IMR-90 (cell line): ENCODE measurements around the gene NIPAL3. TPM values are rescaled to one million over a fixed set of nuclear protein-coding genes. Genes with fewer than 3 reads are reported as not detected.

Experiments
- ATAC-seq: fragments of 200-7000 bp; cut with Tn5 transposase; 2 replicates; pipeline ENCODE4 v1.9.1; 2020; ENCODE audit warnings: low read depth, mild to moderate bottlenecking, moderate library complexity
- BruUV-seq: library from RNA; stranded (reverse); fragments of 400-500 nt; replicated peaks from 2 replicates; lab custom pipeline; 2021; lab: Mats Ljungman, UMichigan
- CTCF ChIA-PET: fragments of 300-600 bp; formaldehyde crosslinking; extraction: SDS; loops from one replicate; lab custom pipeline; 2021; ENCODE audit warnings: antibody characterized with exemption; lab: Yijun Ruan, JAX
- POLR2A ChIA-PET: fragments of 300-600 bp; sonication (Branson Sonifier 250); formaldehyde crosslinking; loops from one replicate; lab custom pipeline; 2022; ENCODE audit warnings: antibody characterized with exemption; ENCODE audit not compliant: unreplicated experiment; lab: Charles Lee
- DNase-seq: peaks from one replicate; pipeline ENCODE4 v3.0.0; 2013
- H2AFZ ChIP-seq: replicated peaks from 2 replicates; pipeline ENCODE3; 2013; ENCODE audit warnings: low read length, mild to moderate bottlenecking; ENCODE audit not compliant: poor library complexity
- H2AK5ac ChIP-seq: 2 replicates; pipeline ENCODE4 v1.6.1; 2013; ENCODE audit warnings: low read depth, low read length, inconsistent platforms
- H2AK9ac ChIP-seq: replicated peaks from 2 replicates; pipeline ENCODE3; 2013; ENCODE audit warnings: mild to moderate bottlenecking, low read depth, low read length, moderate library complexity; ENCODE audit not compliant: poor library complexity
- H2BK120ac ChIP-seq: 2 replicates; pipeline ENCODE4 v1.6.1; 2013; ENCODE audit warnings: low read depth, low read length, inconsistent platforms
- H2BK15ac ChIP-seq: 3 replicates; pipeline ENCODE4 v1.6.1; 2013; ENCODE audit warnings: low read depth, low read length, inconsistent platforms
- H2BK20ac ChIP-seq: 2 replicates; pipeline ENCODE4 v1.6.1; 2013; ENCODE audit warnings: low read depth, mild to moderate bottlenecking, inconsistent platforms, low read length, moderate library complexity
- H2BK5ac ChIP-seq: 2 replicates; pipeline ENCODE4 v1.6.1; 2013; ENCODE audit warnings: mild to moderate bottlenecking, low read depth, low read length, inconsistent platforms; ENCODE audit not compliant: poor library complexity, severe bottlenecking
- H3K14ac ChIP-seq: replicated peaks from 2 replicates; pipeline ENCODE4 v1.6.1; 2013; ENCODE audit warnings: low read depth, low read length, inconsistent platforms
- H3K18ac ChIP-seq: 2 replicates; pipeline ENCODE4 v1.6.1; 2013; ENCODE audit warnings: low read depth, low read length, control low read depth
- H3K23ac ChIP-seq: 2 replicates; pipeline ENCODE4 v1.6.1; 2013; ENCODE audit warnings: low read depth, low read length, inconsistent platforms
- H3K27ac ChIP-seq: 2 replicates; pipeline ENCODE4 v1.5.1; 2013; ENCODE audit warnings: mild to moderate bottlenecking, control low read depth, low read length; ENCODE audit not compliant: insufficient read depth
- H3K27me3 ChIP-seq: 2 replicates; pipeline ENCODE4 v1.6.1; 2013; ENCODE audit warnings: low read length; ENCODE audit not compliant: control insufficient read depth, insufficient read depth
- H3K36me3 ChIP-seq: 2 replicates; pipeline ENCODE4 v1.6.1; 2013; ENCODE audit warnings: low read length, mixed read lengths; ENCODE audit not compliant: control insufficient read depth, insufficient read depth
- H3K4ac ChIP-seq: 2 replicates; pipeline ENCODE4 v1.6.1; 2013; ENCODE audit warnings: low read depth, low read length, inconsistent platforms
- H3K4me1 ChIP-seq: 2 replicates; pipeline ENCODE4 v1.6.1; 2013; ENCODE audit warnings: low read length, mixed read lengths; ENCODE audit not compliant: control insufficient read depth, insufficient read depth
- H3K4me2 ChIP-seq: 2 replicates; pipeline ENCODE4 v1.6.1; 2013; ENCODE audit warnings: low read depth, mild to moderate bottlenecking, control low read depth, low read length, moderate library complexity
- H3K4me3 ChIP-seq: 2 replicates; pipeline ENCODE4 v1.5.1; 2013; ENCODE audit warnings: low read depth, mild to moderate bottlenecking, control low read depth, low read length, moderate library complexity; ENCODE audit not compliant: insufficient read depth
- H3K56ac ChIP-seq: 2 replicates; pipeline ENCODE4 v1.6.1; 2013; ENCODE audit warnings: low read length, inconsistent platforms; ENCODE audit not compliant: insufficient read depth; ENCODE audit errors: extremely low read depth
- H3K79me1 ChIP-seq, 2 experiments: 2 replicates each; pipeline ENCODE4 v1.6.1; 2013; ENCODE audit warnings: low read length in 2 of 2, inconsistent platforms in 1 of 2, low read depth in 1 of 2
- H3K9ac ChIP-seq: 2 replicates; pipeline ENCODE4 v1.6.1; 2013; ENCODE audit warnings: low read depth, low read length, control low read depth
- H3K9me1 ChIP-seq: 2 replicates; pipeline ENCODE4 v1.6.1; 2013; ENCODE audit warnings: low read length, inconsistent platforms; ENCODE audit not compliant: insufficient read depth
- H3K9me3 ChIP-seq: 2 replicates; pipeline ENCODE4 v1.6.1; 2013; ENCODE audit warnings: low read length; ENCODE audit not compliant: control insufficient read depth, insufficient read depth
- H4K20me1 ChIP-seq: 2 replicates; pipeline ENCODE4 v1.6.1; 2013; ENCODE audit warnings: low read length, inconsistent platforms; ENCODE audit not compliant: insufficient read depth
- H4K5ac ChIP-seq: 2 replicates; pipeline ENCODE4 v1.6.1; 2013; ENCODE audit warnings: mild to moderate bottlenecking, low read depth, low read length, control low read depth
- H4K8ac ChIP-seq, 2 experiments: 2 replicates each; pipeline ENCODE4 v1.6.1; 2013; ENCODE audit warnings: low read depth in 2 of 2, low read length in 2 of 2, control low read depth in 1 of 2, inconsistent platforms in 1 of 2
- H4K91ac ChIP-seq: 2 replicates; pipeline ENCODE4 v1.6.1; 2013; ENCODE audit warnings: low read depth, low read length, inconsistent platforms; ENCODE audit not compliant: insufficient read depth
- BHLHE40 ChIP-seq: fragments of 150-350 bp; IDR thresholded peaks from 2 replicates; pipeline ENCODE4 v1.6.1; 2016; ENCODE audit warnings: mild to moderate bottlenecking, low read depth, low read length
- CEBPB ChIP-seq: IDR thresholded peaks from 2 replicates; pipeline ENCODE4 v1.6.1; 2012; ENCODE audit warnings: low read depth, low read length, improper control_type of control experiment
- CHD1 ChIP-seq: IDR thresholded peaks from 2 replicates; pipeline ENCODE4 v1.6.1; 2012; ENCODE audit warnings: low read depth, low read length, improper control_type of control experiment
- ELK1 ChIP-seq: fragments of 150-350 bp; IDR thresholded peaks from 2 replicates; pipeline ENCODE4 v1.6.1; 2016; ENCODE audit warnings: low read depth, mild to moderate bottlenecking, low read length, moderate library complexity, borderline replicate concordance
- FOS ChIP-seq: fragments of 150-350 bp; IDR thresholded peaks from 2 replicates; pipeline ENCODE4 v1.6.1; 2016; ENCODE audit warnings: low read depth, low read length
- MAFK ChIP-seq: IDR thresholded peaks from 2 replicates; pipeline ENCODE4 v1.6.1; 2012; ENCODE audit warnings: low read depth, low read length, improper control_type of control experiment
- MAZ ChIP-seq: IDR thresholded peaks from 2 replicates; pipeline ENCODE4 v1.6.1; 2012; ENCODE audit warnings: low read depth, mild to moderate bottlenecking, low read length, improper control_type of control experiment, moderate library complexity, borderline replicate concordance
- MXI1 ChIP-seq: IDR thresholded peaks from 2 replicates; pipeline ENCODE4 v1.6.1; 2012; ENCODE audit warnings: low read depth, mild to moderate bottlenecking, low read length, moderate library complexity, borderline replicate concordance
- NFE2L2 ChIP-seq: fragments of 150-350 bp; IDR thresholded peaks from 2 replicates; pipeline ENCODE4 v1.6.1; 2016; ENCODE audit warnings: low read depth, mild to moderate bottlenecking, low read length
- POLR2A ChIP-seq: IDR thresholded peaks from 2 replicates; pipeline ENCODE4 v1.6.1; 2012; ENCODE audit warnings: mild to moderate bottlenecking, low read depth, low read length
- RAD21 ChIP-seq: IDR thresholded peaks from 2 replicates; pipeline ENCODE4 v1.6.1; 2012; ENCODE audit warnings: low read length, improper control_type of control experiment
- RCOR1 ChIP-seq: IDR thresholded peaks from 2 replicates; pipeline ENCODE4 v1.6.1; 2012; ENCODE audit warnings: mild to moderate bottlenecking, low read length, improper control_type of control experiment; ENCODE audit not compliant: insufficient replicate concordance
- RFX5 ChIP-seq: IDR thresholded peaks from 2 replicates; pipeline ENCODE4 v1.8.0; 2012; ENCODE audit warnings: low read depth, mild to moderate bottlenecking, low read length, moderate library complexity
- SMC3 ChIP-seq: fragments of 150-350 bp; IDR thresholded peaks from 2 replicates; pipeline ENCODE4 v1.6.1; 2016; ENCODE audit warnings: low read depth, mild to moderate bottlenecking, antibody characterized with exemption, low read length, moderate library complexity
- USF2 ChIP-seq: fragments of 150-350 bp; IDR thresholded peaks from 2 replicates; pipeline ENCODE4 v1.6.1; 2017; ENCODE audit warnings: mild to moderate bottlenecking, antibody characterized with exemption, low read length, low read depth
- WGBS, 2 experiments: methylation state at CpG; one replicate each; pipeline versions ENCODE4 v1.1.5 to v1.1.7; 2013; ENCODE audit warnings: missing lambda C conversion rate in 2 of 2; ENCODE audit not compliant: insufficient read length in 1 of 2; ENCODE audit errors: extremely low coverage in 2 of 2; 5-methylcytosine and 5-hydroxymethylcytosine counted together
- dilution Hi-C: fragments of 300-500 bp; cut with HindIII; formaldehyde crosslinking; loops from one replicate; pipeline ENCODE4 v1.14.3; 2018; ENCODE audit warnings: low sequenced_read_pairs; ENCODE audit not compliant: unreplicated experiment
- in situ Hi-C: fragments of 300-500 bp; cut with MboI; formaldehyde crosslinking; loops from 3 replicates; pipeline ENCODE4 v1.14.3; 2019; ENCODE audit warnings: low sequenced_read_pairs, inconsistent platforms, mixed read lengths
- intact Hi-C: fragments of 100-400 bp; cut with micrococcal nuclease; formaldehyde crosslinking; loops from 2 replicates; pipeline ENCODE4 v1.10.0; 2022
- polyA plus RNA-seq, 3 experiments: library from polyadenylated mRNA; depleted of rRNA; stranded (reverse); fragments of >200 nt; gene quantifications; 2 replicates each; pipeline ENCODE4 v1.2.3, GENCODE V29; 2012; ENCODE audit warnings: low replicate concordance in 1 of 3
- total RNA-seq: library from RNA; depleted of rRNA; stranded (reverse); fragments of >200 nt; gene quantifications from 2 replicates; pipeline ENCODE4 v1.2.3, GENCODE V29; 2012

NIPAL3 gene
- total and polyA plus RNA-seq, 2 of the 4 experiments (the other 2 are of a cell fraction), result 55.0 to 123 TPM

- Histone ChIP-seq H4K20me1 (no peaks in the 10 kb centered on the region), H2BK15ac (peak overlapping the region; percentile 97), H4K8ac (peak overlapping the region; percentile 80 to 94), H3K9me1 (peaks cover 16% of the 10 kb centered on the region), H3K79me1 (peaks cover 31 to 64% of the 10 kb centered on the region in 2 experiments), H3K18ac (peak overlapping the region; percentile 74), H3K36me3 (peaks cover 8% of the 10 kb centered on the region; the same call in 1 of the 2 replicates), H2BK120ac (peak overlapping the region; percentile 98), H3K9me3 (no peaks in the 10 kb centered on the region), H3K4me2 (peak overlapping the region; percentile 92), H3K14ac (peak overlapping the region; percentile 95), H3K4ac (peak overlapping the region; percentile 98), H4K5ac (peak overlapping the region; percentile 73), H3K27me3 (no peaks in the 10 kb centered on the region), H3K9ac (peak overlapping the region; percentile 67), H2AK9ac (peak overlapping the region; percentile 88), H2AK5ac (peak overlapping the region; percentile 66), H2BK5ac (peak overlapping the region; percentile 97), H3K56ac (peak overlapping the region; percentile 93), H2AFZ (peak overlapping the region; percentile 85), H3K4me3 (peak overlapping the region; percentile 69), H3K23ac (peak overlapping the region; percentile 99), H3K27ac (peak overlapping the region; percentile 72), H3K4me1 (peaks cover 18% of the 10 kb centered on the region), H2BK20ac (peak overlapping the region; percentile 97), H4K91ac (peak overlapping the region; percentile 99)
- intact Hi-C loops (loop anchor here (2.0 to 10.0 kb wide), 2 partner anchors 86 to 328 kb away; partner anchors contain the start of genes CLIC4 and RCAN3), dilution Hi-C loops (no loop called here), in situ Hi-C loops (no loop called here)
- ATAC-seq, result peak; percentile 77
- WGBS, 2 experiments, result 80% methylated on average over 1 of the region's 10 CpGs; no CpG with 5 or more reads in 1 of the 2 experiments
- BruUV-seq, result no TSS peak
- CTCF ChIA-PET, result interaction anchor here (0.5 to 1.1 kb wide), 3 partner anchors 25 to 578 kb away, joined by 3 to 7 read pairs (median 4); no protein-coding TSS in a partner anchor
- DNase-seq, result peak; percentile 100
- POLR2A ChIA-PET, result no interaction called here
- TF ChIP-seq MXI1 (no peak), SMC3 (no peak), RFX5 (no peak), RCOR1 (peak; percentile 76), USF2 (no peak), BHLHE40 (peak; percentile 57; the same call in 1 of the 2 replicates), CEBPB (no peak), MAZ (peak; percentile 55; the same call in 1 of the 2 replicates), FOS (peak; percentile 96), RAD21 (no peak; the same call in 1 of the 2 replicates), ELK1 (no peak), NFE2L2 (peak; percentile 29), POLR2A (peak; percentile 67; the same call in 1 of the 2 replicates), MAFK (no peak; the same call in 1 of the 2 replicates), CHD1 (no peak)
Observed at GRCh38 chr1:24416666-24417391, 1.2 kb downstream of the NIPAL3 start.
